ENCODE results near the gene MECR. TPM values are rescaled to one million over a fixed set of nuclear protein-coding genes. Genes with fewer than 3 reads are reported as not detected.
"Not testable (repeated sequence)": the region's sequence is repeated elsewhere in the genome, so short reads cannot be mapped to it uniquely, and the experiment has no call there.

Gene MECR
- total RNA-seq, 1 donor from 2014 or later, result 18.2 TPM

- DNase-seq, result no peak
Measured at GRCh38 chr1:29169976-29170375, 60.8 kb downstream of the MECR start.

DNA sequence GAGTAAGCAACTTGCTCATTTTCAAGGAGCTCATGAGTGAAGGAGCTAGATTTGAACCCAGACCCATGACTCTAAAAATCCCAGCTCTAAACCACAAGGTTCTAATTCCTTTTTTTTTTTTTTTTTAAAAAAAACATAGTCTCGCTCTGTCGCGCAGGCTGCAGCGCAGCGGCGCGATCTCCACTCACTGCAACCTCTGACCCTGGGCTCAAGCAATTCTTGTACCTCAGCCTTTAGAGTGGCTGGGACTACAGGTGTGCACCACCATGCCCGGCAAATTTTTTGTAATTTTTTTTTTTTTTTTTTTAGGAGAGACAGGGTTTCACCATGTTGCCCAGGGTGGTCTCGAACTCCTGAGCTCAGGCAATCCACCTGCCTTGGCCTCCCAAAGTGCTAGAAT, 62.8 kb downstream of the MECR start:
- DNase-seq, result no peak

- no peak for DNase-seq
Measured at GRCh38 chr1:29166291-29166878, 64.3 kb downstream of the MECR start.

DNA sequence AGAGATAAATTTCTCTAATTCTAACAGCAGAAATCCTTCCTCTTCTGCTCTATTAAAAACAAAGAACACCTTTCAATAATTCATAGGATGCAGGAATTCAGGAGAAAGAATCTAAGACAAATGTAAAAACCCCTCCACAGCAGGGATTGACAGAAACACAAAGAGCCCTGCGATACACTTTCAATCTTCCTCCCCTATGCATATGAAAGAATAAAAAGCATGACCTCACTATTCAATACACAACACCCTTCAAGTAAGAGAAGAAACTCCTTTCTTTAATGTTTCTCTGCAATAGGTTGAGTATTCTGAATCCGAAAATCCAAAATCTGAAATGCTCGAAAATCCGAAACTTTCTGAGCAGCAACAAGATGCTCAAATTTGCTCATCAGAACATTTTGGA, 66.1 kb downstream of the MECR start:
- DNase-seq, result no peak

GRCh38 chr1:29162476-29163138, 68.1 kb downstream of the MECR start:
- no peak for DNase-seq

DNA sequence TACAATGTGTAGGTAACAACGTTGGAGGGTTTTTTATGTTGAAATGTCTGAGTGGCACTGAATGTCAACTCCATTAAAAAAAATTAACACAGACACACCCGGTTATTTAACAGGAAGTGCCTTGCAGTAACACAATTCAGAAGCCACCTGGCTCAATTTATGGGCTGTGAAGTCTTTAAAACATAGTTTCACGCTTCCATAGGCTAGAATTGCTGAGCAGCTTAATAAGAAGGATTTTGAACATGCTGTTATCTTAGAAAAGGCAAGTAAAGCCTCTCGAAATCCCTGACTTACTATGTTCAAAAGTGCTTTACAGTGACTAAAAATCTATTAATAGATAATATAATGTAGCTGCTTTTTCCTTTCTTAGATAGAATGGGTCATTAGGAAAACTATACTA, 68.7 kb downstream of the MECR start:
- no peak for DNase-seq

DNA sequence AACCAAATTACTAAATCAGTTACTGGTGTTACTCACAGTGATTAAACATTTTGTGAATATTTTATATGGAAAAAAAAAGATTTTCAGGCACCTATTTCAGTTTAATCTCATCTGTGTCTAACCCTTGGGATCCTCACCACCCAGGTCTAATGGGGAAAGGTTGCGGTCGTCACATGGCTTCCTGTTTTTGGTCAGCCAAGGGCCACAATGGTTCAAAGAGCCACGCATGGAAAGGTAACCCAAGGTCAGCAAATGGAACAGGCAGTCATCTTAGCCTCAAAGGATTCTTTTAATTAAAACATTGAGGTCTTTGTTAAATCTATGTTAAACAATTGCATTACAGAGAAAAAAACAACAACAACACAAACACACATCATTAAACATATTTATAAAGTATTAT, 71.0 kb downstream of the MECR start:
- DNase-seq, result no peak

DNA sequence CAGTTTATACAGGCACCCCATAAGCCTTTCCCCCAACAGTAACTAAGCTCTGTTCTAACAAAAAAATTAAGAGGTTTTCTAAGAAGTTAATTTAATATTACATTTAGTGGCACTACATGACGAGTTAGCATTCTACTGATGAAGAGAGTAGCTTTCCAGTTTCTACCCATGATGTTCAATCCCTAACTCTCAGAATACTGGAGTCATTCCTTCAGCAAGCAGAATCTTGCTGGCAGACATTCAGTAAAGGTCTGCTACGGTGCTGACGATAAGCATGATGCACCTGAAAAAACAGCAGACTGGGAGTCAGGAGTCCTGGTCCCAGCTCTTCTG, 73.5 kb downstream of the MECR start:
- no peak for DNase-seq

DNA sequence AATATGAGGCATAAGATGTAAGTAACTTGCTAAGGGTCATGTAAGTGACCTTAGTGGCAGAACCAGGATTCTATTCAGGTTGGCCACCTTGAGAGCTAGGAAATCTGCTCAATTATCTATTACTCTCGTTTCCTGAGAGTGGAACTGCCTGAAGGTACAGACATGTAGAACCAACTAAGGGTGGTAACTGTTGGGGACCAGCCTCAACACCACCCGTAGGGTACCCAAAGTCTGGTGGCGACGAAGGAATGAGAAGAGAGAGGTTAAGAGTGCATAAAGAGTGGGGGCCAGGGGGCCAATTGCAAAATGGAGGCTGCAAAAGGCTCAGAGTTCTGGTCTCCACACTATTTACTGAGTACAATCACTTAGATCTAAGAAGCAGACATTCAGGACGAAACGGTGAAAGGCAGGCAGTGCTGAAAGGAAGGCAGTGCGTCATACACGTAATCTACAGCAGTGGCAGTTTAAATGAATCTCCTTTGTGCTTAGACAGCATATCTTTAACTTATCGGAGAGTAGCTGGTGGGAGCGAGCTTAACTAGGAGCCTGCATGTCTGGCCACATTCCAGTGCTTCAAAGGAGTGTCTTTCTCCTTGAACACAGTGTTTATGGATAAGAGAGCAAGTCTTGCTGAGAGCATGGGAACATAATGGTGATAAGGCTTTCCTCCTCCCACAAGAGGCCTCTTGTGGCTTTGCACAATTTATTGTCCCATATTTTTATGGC, 74.0 kb downstream of the MECR start:
- DNase-seq, result peak; percentile 24

- no peak for DNase-seq
Measured at GRCh38 chr1:29152046-29152805, 78.5 kb downstream of the MECR start.

DNA sequence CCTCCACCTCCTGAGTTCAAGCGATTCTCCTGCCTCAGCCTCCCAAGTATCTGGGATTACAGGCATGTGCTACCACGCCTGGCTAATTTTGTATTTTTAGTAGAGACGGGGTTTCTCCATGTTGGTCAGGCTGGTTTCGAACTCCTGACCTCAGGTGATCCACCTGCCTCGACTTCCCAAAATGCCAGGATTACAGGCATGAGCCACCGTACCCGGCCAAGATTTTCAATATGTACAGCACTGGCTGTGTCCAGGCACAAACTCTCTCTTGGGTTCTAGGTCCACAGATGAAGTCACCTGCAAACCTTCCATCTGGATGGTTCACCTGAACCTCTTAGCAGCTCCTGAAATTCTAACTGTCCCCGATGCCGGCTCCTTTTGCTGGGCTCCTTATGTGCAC, 80.4 kb downstream of the MECR start:
- DNase-seq, result not testable (repeated sequence)

- no peak for DNase-seq
Measured at GRCh38 chr1:29148656-29149491, 81.9 kb downstream of the MECR start.

GRCh38 chr1:29145739-29146437, 84.8 kb downstream of the MECR start:
- DNase-seq, result no peak

GRCh38 chr1:29144178-29144577, 86.6 kb downstream of the MECR start:
- no peak for DNase-seq

- no peak for DNase-seq
Measured at GRCh38 chr1:29142714-29143113, 88.0 kb downstream of the MECR start.

Small RNA genes within 50 kb of the gene (small RNA-seq; reads per million reads assigned to genes)
- not detected for gene RF02271 (ENCODE audit: low replicate concordance)

Other genes starting within 250 kb of the MECR start
- 11.0 TPM for gene TMEM200B, start 107.0 kb downstream of the MECR start, total RNA-seq
- gene SRSF4, start 49.0 kb downstream of the MECR start, total RNA-seq, result 56.2 TPM
- 42.5 TPM for gene PTPRU, start 5.6 kb upstream of the MECR start, total RNA-seq

All from tongue (tissue), 3 donors.